SK-N-SH (cell line): ENCODE measurements around the gene FIGN. TPM values are rescaled to one million over a fixed set of nuclear protein-coding genes. Genes with fewer than 3 reads are reported as not detected.

ENCODE experiments used
- CTCF ChIA-PET: fragments of 300-600, 350-600 bp; formaldehyde crosslinking; extraction: SDS; loops from one replicate; lab custom pipeline; 2021; lab: Yijun Ruan, JAX
- POLR2A ChIA-PET: fragments of 350-600 bp; sonication (Branson Sonifier 250); formaldehyde crosslinking; extraction: SDS; loops from one replicate; lab custom pipeline; 2020; ENCODE audit warnings: antibody characterized with exemption, inconsistent platforms; lab: Yijun Ruan, JAX
- DNase-seq: peaks from one replicate; pipeline ENCODE4 v3.0.0; 2012
- H2AFZ ChIP-seq: fragments of 200-600 bp; sonication (generic); 2 replicates; pipeline ENCODE4 v1.8.1; 2016; ENCODE audit warnings: antibody characterized with exemption, mild to moderate bottlenecking, low read depth
- H3F3A ChIP-seq: fragments of 200-600 bp; sonication (generic); replicated peaks from 2 replicates; pipeline ENCODE3; 2016; ENCODE audit warnings: antibody characterized with exemption, mild to moderate bottlenecking; ENCODE audit not compliant: insufficient read depth
- H3K27ac ChIP-seq, 2 experiments: fragments of 200-500 bp in 1 of 2; fragments of 200-600 bp in 1 of 2; sonication (Bioruptor generic) in 1 of 2; sonication (generic), shearing (Covaris generic) in 1 of 2; 2 replicates each; pipeline versions ENCODE4 v1.5.1 to v1.6.1; 2014 to 2016; ENCODE audit warnings: low read depth in 2 of 2, inconsistent platforms in 1 of 2, low read length in 1 of 2, mild to moderate bottlenecking in 1 of 2, mixed read lengths in 1 of 2
- H3K27me3 ChIP-seq: fragments of 200-600 bp; sonication (generic), shearing (Covaris generic); 2 replicates; pipeline ENCODE4 v1.6.1; 2016; ENCODE audit warnings: mixed run types; ENCODE audit not compliant: insufficient read depth
- H3K36me3 ChIP-seq, 2 experiments: fragments of 200-500 bp in 1 of 2; fragments of 200-600 bp in 1 of 2; sonication (Bioruptor generic) in 1 of 2; sonication (generic) in 1 of 2; replicated peaks in 1 of 2; 2 replicates each; pipeline versions ENCODE3 to v1.5.1; 2014 to 2016; ENCODE audit warnings: low read length in 1 of 2, mild to moderate bottlenecking in 1 of 2; ENCODE audit not compliant: insufficient read depth in 2 of 2, control insufficient read depth in 1 of 2
- H3K4me1 ChIP-seq, 2 experiments: fragments of 200-500 bp in 1 of 2; fragments of 200-600 bp in 1 of 2; sonication (Bioruptor generic) in 1 of 2; sonication (generic), shearing (Covaris generic) in 1 of 2; 2 replicates each; pipeline versions ENCODE4 v1.5.1 to v1.6.1; 2014 to 2016; ENCODE audit warnings: low read depth in 1 of 2, low read length in 1 of 2, mixed run types in 1 of 2; ENCODE audit not compliant: insufficient read depth in 2 of 2, control insufficient read depth in 1 of 2
- H3K4me2 ChIP-seq: fragments of 200-600 bp; sonication (generic), shearing (Covaris generic); 2 replicates; pipeline ENCODE4 v1.6.1; 2017; ENCODE audit warnings: mixed run types
- H3K4me3 ChIP-seq, 2 experiments: fragments of 200-500 bp in 1 of 2; fragments of 200-600 bp in 1 of 2; sonication (Bioruptor generic) in 1 of 2; sonication (generic), shearing (Covaris generic) in 1 of 2; 2 replicates each; pipeline versions ENCODE4 v1.5.1 to v1.8.1; 2014 to 2016; ENCODE audit warnings: low read depth in 2 of 2, inconsistent platforms in 1 of 2, low read length in 1 of 2, mild to moderate bottlenecking in 1 of 2, mixed read lengths in 1 of 2, moderate library complexity in 1 of 2
- H3K79me2 ChIP-seq: fragments of 200-600 bp; sonication (generic); 2 replicates; pipeline ENCODE4 v1.8.1; 2017; ENCODE audit warnings: mild to moderate bottlenecking; ENCODE audit not compliant: insufficient read depth
- H3K9ac ChIP-seq: fragments of 200-600 bp; sonication (generic); 2 replicates; pipeline ENCODE4 v1.6.1; 2017; ENCODE audit warnings: mixed run types
- H3K9me2 ChIP-seq: fragments of 200-600 bp; sonication (generic); 2 replicates; pipeline ENCODE4 v1.6.1; 2017; ENCODE audit warnings: mixed run types
- H3K9me3 ChIP-seq: fragments of 200-600 bp; sonication (generic); 2 replicates; pipeline ENCODE4 v1.6.1; 2017; ENCODE audit warnings: mixed run types, mild to moderate bottlenecking, moderate library complexity
- H4K20me1 ChIP-seq: fragments of 200-600 bp; sonication (generic); 2 replicates; pipeline ENCODE4 v1.6.1; 2017; ENCODE audit warnings: mild to moderate bottlenecking, mixed run types; ENCODE audit not compliant: insufficient read depth
- EZH2phosphoT487 ChIP-seq: fragments of 200-600 bp; sonication (generic); IDR thresholded peaks from 2 replicates; pipeline ENCODE4 v1.6.1; 2017; ENCODE audit warnings: low read depth, mixed run types, mild to moderate bottlenecking, antibody characterized with exemption, moderate library complexity, borderline replicate concordance
- FOSL2 ChIP-seq: IDR thresholded peaks from 2 replicates; pipeline ENCODE4 v1.4.0; 2012; ENCODE audit warnings: low read depth, mild to moderate bottlenecking, moderate library complexity, borderline replicate concordance
- FOXJ3 ChIP-seq: sonication (generic); formaldehyde crosslinking; IDR thresholded peaks from 2 replicates; pipeline ENCODE4 v1.5.1; 2020; ENCODE audit warnings: mild to moderate bottlenecking, missing genetic modification reagents
- FOXM1 ChIP-seq: IDR thresholded peaks from 2 replicates; pipeline ENCODE4 v1.4.0; 2012; ENCODE audit warnings: low read depth, mild to moderate bottlenecking
- GATA2 ChIP-seq: sonication (generic); formaldehyde crosslinking; IDR thresholded peaks from 2 replicates; pipeline ENCODE4 v1.5.0; 2020; ENCODE audit warnings: mild to moderate bottlenecking, missing genetic modification reagents
- JUND ChIP-seq: IDR thresholded peaks from 2 replicates; pipeline ENCODE4 v1.4.0; 2012
- POLR2AphosphoS5 ChIP-seq: IDR thresholded peaks from 2 replicates; pipeline ENCODE4 v1.6.1; 2012; ENCODE audit warnings: low read depth, low read length
- REST ChIP-seq: IDR thresholded peaks from 2 replicates; pipeline ENCODE4 v1.6.1; 2012; ENCODE audit warnings: mild to moderate bottlenecking, low read depth, low read length, moderate library complexity
- RFX5 ChIP-seq: IDR thresholded peaks from 2 replicates; pipeline ENCODE4 v1.6.1; 2012; ENCODE audit warnings: mild to moderate bottlenecking, improper control_type of control experiment, low read length
- SMC3 ChIP-seq: IDR thresholded peaks from 2 replicates; pipeline ENCODE4 v1.6.1; 2012; ENCODE audit warnings: low read depth, low read length, improper control_type of control experiment
- YY1 ChIP-seq: IDR thresholded peaks from 2 replicates; pipeline ENCODE4 v1.4.0; 2012; ENCODE audit warnings: low read depth, mild to moderate bottlenecking
- WGBS: methylation state at CpG from one replicate; pipeline ENCODE4 v1.1.6; 2017; ENCODE audit warnings: low lambda C conversion rate; 5-methylcytosine and 5-hydroxymethylcytosine counted together
- polyA plus RNA-seq, 3 experiments: library from polyadenylated mRNA; depleted of rRNA; stranded (reverse); fragments of >200 nt; gene quantifications; 2 replicates each; pipeline ENCODE4 v1.2.3, GENCODE V29; 2012
- TF ChIP-seq, protein P1 (sequence below): IDR thresholded peaks from 2 replicates; pipeline ENCODE4 v1.4.0; 2012; ENCODE audit warnings: low read depth, borderline replicate concordance
- TF ChIP-seq, protein P2 (sequence below): IDR thresholded peaks from 2 replicates; pipeline ENCODE4 v1.4.0; 2012; ENCODE audit warnings: low read depth, borderline replicate concordance

FIGN gene
- polyA plus RNA-seq, 1 of the 3 experiments (the other 2 are of a cell fraction), result 0.74 TPM

DNA sequence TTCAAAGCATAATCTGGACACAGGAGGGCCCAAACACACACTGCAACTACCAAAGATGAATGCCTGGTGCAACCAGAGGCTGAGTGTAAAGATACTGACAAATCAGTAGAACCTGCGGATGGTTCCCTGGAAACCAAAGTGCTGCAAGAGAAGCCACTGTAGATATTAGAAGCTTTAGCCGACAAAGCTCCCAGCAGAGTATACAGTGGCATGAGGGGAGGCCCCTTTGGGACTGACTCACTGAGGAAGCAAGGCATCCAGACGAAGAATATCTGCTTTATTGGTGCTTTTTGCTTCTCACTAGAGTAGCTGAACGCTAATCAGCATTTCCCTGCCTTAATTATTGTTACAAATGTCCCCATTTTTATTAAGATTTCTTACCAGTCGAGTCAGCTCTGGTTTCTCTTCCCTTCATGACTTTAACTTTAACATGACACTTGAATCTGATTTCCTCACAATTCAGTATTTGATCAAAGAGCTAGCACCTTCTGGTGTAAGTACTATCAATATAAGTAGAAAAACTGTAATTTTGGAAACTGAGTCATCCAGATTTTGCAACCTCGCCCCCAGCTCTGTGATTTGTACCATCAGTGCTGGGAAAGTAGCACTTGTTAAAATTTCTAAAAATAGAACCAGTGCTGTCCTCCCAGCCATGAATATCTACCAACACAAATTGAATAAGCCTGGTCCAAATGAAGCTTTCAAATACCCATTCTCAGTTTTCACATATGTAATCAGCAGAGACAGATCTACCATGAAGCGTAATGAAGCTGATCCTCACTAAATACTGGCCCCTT, 34.2 kb downstream of the FIGN start:
- ChIA-PET POLR2A (no interaction called here), CTCF (interaction anchor here (1.2 to 1.5 kb wide), 2 partner anchors 13 to 18 kb away, joined by 3 to 4 read pairs; no protein-coding TSS in a partner anchor)
- H3K4me2 ChIP-seq, result no peak overlapping the region
- peaks cover 0 to 8% of the 10 kb centered on the region in 2 experiments; a peak in 2 of 4 replicates for H3K4me1 ChIP-seq
- no peak overlapping the region for H3K4me3 ChIP-seq
- H4K20me1 ChIP-seq, result no peaks in the 10 kb centered on the region
- H3K27me3 ChIP-seq, result no peaks in the 10 kb centered on the region
- no peaks in the 10 kb centered on the region for H3K9me2 ChIP-seq
- no peaks in the 10 kb centered on the region for H3F3A ChIP-seq
- H3K36me3 ChIP-seq, result no peaks in the 10 kb centered on the region
- TF ChIP-seq JUND (no peak), YY1 (no peak), GATA2 (CRISPR knock-in tag) (no peak), FOXJ3 (CRISPR knock-in tag) (no peak), FOXM1 (no peak)
- H3K9me3 ChIP-seq, result no peaks in the 10 kb centered on the region
- DNase-seq, result no peak
- no peaks in the 10 kb centered on the region for H3K79me2 ChIP-seq
- no peak overlapping the region for H2AFZ ChIP-seq
- no peak overlapping the region for H3K9ac ChIP-seq
- 87% methylated on average over 7 of the region's 7 CpGs for WGBS
- H3K27ac ChIP-seq, result no peak overlapping the region

GRCh38 chr2:163698857-163699256, 37.0 kb downstream of the FIGN start:
- TF ChIP-seq REST (no peak), JUND (no peak), SMC3 (no peak), POLR2AphosphoS5 (no peak), GATA2 (CRISPR knock-in tag) (no peak), FOSL2 (no peak), EZH2phosphoT487 (no peak), RFX5 (no peak)
- TF ChIP-seq, protein P1, sequence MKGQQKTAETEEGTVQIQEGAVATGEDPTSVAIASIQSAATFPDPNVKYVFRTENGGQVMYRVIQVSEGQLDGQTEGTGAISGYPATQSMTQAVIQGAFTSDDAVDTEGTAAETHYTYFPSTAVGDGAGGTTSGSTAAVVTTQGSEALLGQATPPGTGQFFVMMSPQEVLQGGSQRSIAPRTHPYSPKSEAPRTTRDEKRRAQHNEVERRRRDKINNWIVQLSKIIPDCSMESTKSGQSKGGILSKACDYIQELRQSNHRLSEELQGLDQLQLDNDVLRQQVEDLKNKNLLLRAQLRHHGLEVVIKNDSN, result no peak
- TF ChIP-seq, protein P2, sequence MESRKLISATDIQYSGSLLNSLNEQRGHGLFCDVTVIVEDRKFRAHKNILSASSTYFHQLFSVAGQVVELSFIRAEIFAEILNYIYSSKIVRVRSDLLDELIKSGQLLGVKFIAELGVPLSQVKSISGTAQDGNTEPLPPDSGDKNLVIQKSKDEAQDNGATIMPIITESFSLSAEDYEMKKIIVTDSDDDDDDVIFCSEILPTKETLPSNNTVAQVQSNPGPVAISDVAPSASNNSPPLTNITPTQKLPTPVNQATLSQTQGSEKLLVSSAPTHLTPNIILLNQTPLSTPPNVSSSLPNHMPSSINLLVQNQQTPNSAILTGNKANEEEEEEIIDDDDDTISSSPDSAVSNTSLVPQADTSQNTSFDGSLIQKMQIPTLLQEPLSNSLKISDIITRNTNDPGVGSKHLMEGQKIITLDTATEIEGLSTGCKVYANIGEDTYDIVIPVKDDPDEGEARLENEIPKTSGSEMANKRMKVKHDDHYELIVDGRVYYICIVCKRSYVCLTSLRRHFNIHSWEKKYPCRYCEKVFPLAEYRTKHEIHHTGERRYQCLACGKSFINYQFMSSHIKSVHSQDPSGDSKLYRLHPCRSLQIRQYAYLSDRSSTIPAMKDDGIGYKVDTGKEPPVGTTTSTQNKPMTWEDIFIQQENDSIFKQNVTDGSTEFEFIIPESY, result no peak
- Histone ChIP-seq H3K9ac (no peak overlapping the region), H4K20me1 (no peaks in the 10 kb centered on the region), H3K79me2 (no peaks in the 10 kb centered on the region), H3K4me2 (no peak overlapping the region), H3K4me1 (peaks cover 0 to 8% of the 10 kb centered on the region in 2 experiments; a peak in 2 of 4 replicates), H3K27ac (no peak overlapping the region), H3K9me3 (no peaks in the 10 kb centered on the region), H3F3A (no peaks in the 10 kb centered on the region), H2AFZ (no peak overlapping the region), H3K4me3 (no peak overlapping the region), H3K9me2 (no peaks in the 10 kb centered on the region), H3K27me3 (no peaks in the 10 kb centered on the region), H3K36me3 (no peaks in the 10 kb centered on the region)
- ChIA-PET POLR2A (no interaction called here), CTCF (interaction anchor here (0.7 kb wide), 1 partner anchor 88 kb away, joined by 3 read pairs; no protein-coding TSS in a partner anchor)
- 92% methylated on average over 1 of the region's 1 CpG for WGBS
- DNase-seq, result no peak
